Measurements from ENCODE around the gene KRTAP12-1. TPM values are rescaled to one million over a fixed set of nuclear protein-coding genes. Genes with fewer than 3 reads are reported as not detected.
"Not testable (repeated sequence)": the region's sequence is repeated elsewhere in the genome, so short reads cannot be mapped to it uniquely, and the experiment has no call there.

KRTAP12-1 gene
- total RNA-seq, 2 experiments from 2014 or later, result not detected

DNA sequence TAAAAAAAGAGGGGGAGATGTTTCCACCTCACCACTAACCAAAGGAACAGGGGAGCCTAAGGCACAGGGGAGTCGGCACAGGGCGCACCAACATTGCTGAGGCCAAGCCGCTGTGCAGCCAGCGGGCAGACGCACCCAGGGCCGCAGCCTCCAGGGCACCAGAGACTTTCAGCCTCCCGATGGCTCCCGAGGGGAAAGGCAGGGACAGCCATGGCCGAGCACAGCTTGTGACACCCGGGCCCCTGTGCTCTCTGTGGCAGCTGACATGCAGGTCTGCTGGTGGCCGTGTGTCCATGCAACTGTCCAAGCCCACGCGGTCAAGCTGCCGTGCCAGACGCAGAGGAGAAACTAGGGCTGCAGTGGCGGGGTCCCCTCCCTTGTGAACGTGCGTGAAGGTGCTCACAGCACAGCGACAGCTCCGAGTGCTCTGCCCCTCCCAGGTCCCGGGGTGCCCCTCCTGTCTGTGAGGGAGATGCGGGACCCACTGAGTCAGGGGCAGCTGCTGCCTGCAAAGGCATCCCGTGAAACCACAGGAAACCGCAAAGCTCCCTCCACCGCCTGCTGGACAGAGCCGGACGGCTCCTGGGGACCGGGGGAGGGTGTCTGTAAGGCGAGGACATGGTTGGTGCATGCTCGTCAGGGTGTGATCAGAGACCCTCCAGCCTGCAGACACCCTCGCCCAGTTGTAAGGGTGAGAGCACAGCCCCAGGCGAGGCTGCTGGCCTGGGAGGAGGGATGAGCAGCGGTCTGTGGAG lies 33.2 kb downstream of the KRTAP12-1 start:
- no peak for DNase-seq (ENCODE audit: low spot score)
- no peaks in the 10 kb centered on the region for H3K9me2 ChIP-seq (ENCODE audit: insufficient read depth, low read length)
- no TSS peak for BruUV-seq (replicated peaks)
- ChIA-PET POLR2A (no interaction called here), CTCF (ENCODE audit: unreplicated experiment) (no interaction called here)
- no peak overlapping the region for H3K4me2 ChIP-seq (ENCODE audit: low read length)
- no peaks in the 10 kb centered on the region for H3K4me1 ChIP-seq (ENCODE audit: insufficient read depth, low read length, poor library complexity, severe bottlenecking)
- H3K4me3 ChIP-seq (ENCODE audit: low read depth, low read length, poor library complexity, severe bottlenecking), result no peak overlapping the region
- H4K20me1 ChIP-seq (ENCODE audit: insufficient read depth, low read length), result no peaks in the 10 kb centered on the region
- no peaks in the 10 kb centered on the region for H3K36me3 ChIP-seq (ENCODE audit: insufficient read depth, low read length)
- intact Hi-C loops (cut with micrococcal nuclease; ENCODE audit: unreplicated experiment), result no loop called here
- peaks cover 7% of the 10 kb centered on the region for H3K9me3 ChIP-seq (ENCODE audit: low read length)
- H3K27ac ChIP-seq (ENCODE audit: low read depth, low read length, poor library complexity, severe bottlenecking), result no peak overlapping the region
- no peak overlapping the region for H2AFZ ChIP-seq (ENCODE audit: low read length)
- TF ChIP-seq, protein P1, sequence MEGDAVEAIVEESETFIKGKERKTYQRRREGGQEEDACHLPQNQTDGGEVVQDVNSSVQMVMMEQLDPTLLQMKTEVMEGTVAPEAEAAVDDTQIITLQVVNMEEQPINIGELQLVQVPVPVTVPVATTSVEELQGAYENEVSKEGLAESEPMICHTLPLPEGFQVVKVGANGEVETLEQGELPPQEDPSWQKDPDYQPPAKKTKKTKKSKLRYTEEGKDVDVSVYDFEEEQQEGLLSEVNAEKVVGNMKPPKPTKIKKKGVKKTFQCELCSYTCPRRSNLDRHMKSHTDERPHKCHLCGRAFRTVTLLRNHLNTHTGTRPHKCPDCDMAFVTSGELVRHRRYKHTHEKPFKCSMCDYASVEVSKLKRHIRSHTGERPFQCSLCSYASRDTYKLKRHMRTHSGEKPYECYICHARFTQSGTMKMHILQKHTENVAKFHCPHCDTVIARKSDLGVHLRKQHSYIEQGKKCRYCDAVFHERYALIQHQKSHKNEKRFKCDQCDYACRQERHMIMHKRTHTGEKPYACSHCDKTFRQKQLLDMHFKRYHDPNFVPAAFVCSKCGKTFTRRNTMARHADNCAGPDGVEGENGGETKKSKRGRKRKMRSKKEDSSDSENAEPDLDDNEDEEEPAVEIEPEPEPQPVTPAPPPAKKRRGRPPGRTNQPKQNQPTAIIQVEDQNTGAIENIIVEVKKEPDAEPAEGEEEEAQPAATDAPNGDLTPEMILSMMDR (conservative IDR thresholded peaks at IDR 0.05; ENCODE audit: low read length), result no peak
- no peak for TF ChIP-seq EZH2phosphoT487 (IDR thresholded peaks at IDR 0.05; ENCODE audit: borderline replicate concordance, low read depth, low read length)
- no peaks in the 10 kb centered on the region for H3K79me2 ChIP-seq (ENCODE audit: insufficient read depth, low read depth, low read length)

DNA sequence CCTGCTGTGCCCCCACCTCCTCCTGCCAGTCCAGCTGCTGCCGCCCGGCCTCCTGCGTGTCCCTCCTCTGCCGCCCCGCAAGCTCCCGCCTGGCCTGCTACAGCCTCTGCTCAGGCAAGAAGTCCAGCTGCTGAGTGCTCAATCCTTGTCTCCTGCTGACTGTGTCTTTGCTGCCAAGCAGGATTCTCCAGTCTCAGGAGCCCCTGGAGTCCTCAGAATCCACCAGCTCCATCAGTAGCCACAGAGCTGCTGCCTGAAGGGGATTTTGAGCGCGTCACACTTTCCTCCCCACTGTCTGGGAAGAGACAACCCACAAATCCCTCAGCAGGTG lies 34.8 kb downstream of the KRTAP12-1 start:
- no TSS peak for BruUV-seq (replicated peaks)
- H3K9me3 ChIP-seq (ENCODE audit: low read length), result peaks cover 7% of the 10 kb centered on the region
- H3K4me3 ChIP-seq (ENCODE audit: low read depth, low read length, poor library complexity, severe bottlenecking), result no peak overlapping the region
- no peaks in the 10 kb centered on the region for H3K4me1 ChIP-seq (ENCODE audit: insufficient read depth, low read length, poor library complexity, severe bottlenecking)
- TF ChIP-seq, protein P1 (conservative IDR thresholded peaks at IDR 0.05; ENCODE audit: low read length), result no peak
- no peak for TF ChIP-seq EZH2phosphoT487 (IDR thresholded peaks at IDR 0.05; ENCODE audit: borderline replicate concordance, low read depth, low read length)
- ChIA-PET POLR2A (no interaction called here), CTCF (ENCODE audit: unreplicated experiment) (no interaction called here)
- no peaks in the 10 kb centered on the region for H3K9me2 ChIP-seq (ENCODE audit: insufficient read depth, low read length)
- no peaks in the 10 kb centered on the region for H4K20me1 ChIP-seq (ENCODE audit: insufficient read depth, low read length)
- H3K79me2 ChIP-seq (ENCODE audit: insufficient read depth, low read depth, low read length), result no peaks in the 10 kb centered on the region
- intact Hi-C loops (cut with micrococcal nuclease; ENCODE audit: unreplicated experiment), result no loop called here
- DNase-seq (ENCODE audit: low spot score), result no peak
- H3K36me3 ChIP-seq (ENCODE audit: insufficient read depth, low read length), result no peaks in the 10 kb centered on the region
- no peak overlapping the region for H3K27ac ChIP-seq (ENCODE audit: low read depth, low read length, poor library complexity, severe bottlenecking)
- no peak overlapping the region for H2AFZ ChIP-seq (ENCODE audit: low read length)
- no peak overlapping the region for H3K4me2 ChIP-seq (ENCODE audit: low read length)

DNA sequence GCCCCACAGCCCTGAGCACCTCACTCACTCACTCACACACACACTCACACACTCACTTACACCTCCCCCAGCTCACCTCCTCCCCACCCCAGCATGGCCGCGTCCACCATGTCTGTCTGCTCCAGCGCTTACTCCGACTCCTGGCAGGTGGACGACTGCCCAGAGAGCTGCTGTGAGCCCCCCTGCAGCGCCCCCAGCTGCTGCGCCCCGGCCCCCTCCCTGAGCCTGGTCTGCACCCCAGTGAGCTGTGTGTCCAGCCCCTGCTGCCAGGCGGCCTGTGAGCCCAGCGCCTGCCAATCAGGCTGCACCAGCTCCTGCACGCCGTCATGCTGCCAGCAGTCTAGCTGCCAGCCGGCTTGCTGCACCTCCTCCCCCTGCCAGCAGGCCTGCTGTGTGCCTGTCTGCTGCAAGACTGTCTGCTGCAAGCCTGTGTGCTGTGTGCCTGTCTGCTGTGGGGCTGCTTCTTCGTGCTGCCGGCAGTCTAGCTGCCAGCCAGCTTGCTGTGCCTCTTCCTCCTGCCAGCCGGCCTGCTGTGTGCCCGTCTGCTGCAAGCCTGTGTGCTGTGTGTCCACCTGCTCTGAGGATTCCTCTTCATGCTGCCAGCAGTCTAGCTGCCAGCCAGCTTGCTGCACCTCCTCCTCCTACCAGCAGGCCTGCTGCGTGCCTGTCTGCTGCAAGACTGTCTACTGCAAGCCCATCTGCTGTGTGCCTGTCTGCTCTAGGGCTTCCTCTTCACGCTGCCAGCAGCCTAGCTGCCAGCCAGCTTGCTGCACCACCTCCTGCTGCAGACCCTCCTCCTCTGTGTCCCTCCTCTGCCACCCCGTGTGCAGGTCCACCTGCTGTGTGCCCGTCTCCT lies 35.4 kb downstream of the KRTAP12-1 start, which contains the start of gene KRTAP10-11:
KRTAP10-11 (plus strand) TSS at position 49 of the 856 bp plus-strand sequence; CDS start at position 94, 45 bp downstream.
- H3K36me3 ChIP-seq (ENCODE audit: insufficient read depth, low read length); H3K9me3 ChIP-seq (ENCODE audit: low read length); H3K79me2 ChIP-seq (ENCODE audit: insufficient read depth, low read depth, low read length); CTCF ChIA-PET (ENCODE audit: unreplicated experiment); H3K9me2 ChIP-seq (ENCODE audit: insufficient read depth, low read length); intact Hi-C loops (cut with micrococcal nuclease; ENCODE audit: unreplicated experiment); H3K4me1 ChIP-seq (ENCODE audit: insufficient read depth, low read length, poor library complexity, severe bottlenecking); H3K4me2 ChIP-seq (ENCODE audit: low read length); H3K27ac ChIP-seq (ENCODE audit: low read depth, low read length, poor library complexity, severe bottlenecking); H2AFZ ChIP-seq (ENCODE audit: low read length); BruUV-seq (replicated peaks); DNase-seq (ENCODE audit: low spot score); H4K20me1 ChIP-seq (ENCODE audit: insufficient read depth, low read length); H3K4me3 ChIP-seq (ENCODE audit: low read depth, low read length, poor library complexity, severe bottlenecking); POLR2A ChIA-PET: not testable (repeated sequence)

Measured in OCI-LY7 (cell line).